ENCODE results near the gene VPS54. TPM values are rescaled to one million over a fixed set of nuclear protein-coding genes. Genes with fewer than 3 reads are reported as not detected.
A peak's percentile ranks its signal among the peaks of the same experiment; 100 is the strongest.

Gene VPS54
- total RNA-seq, 1 donor from 2014 or later, result 17.5 TPM

- Histone ChIP-seq H3K4me1 (ENCODE audit: insufficient read depth, low read length) (peaks cover 20% of the 10 kb centered on the region), H3K9ac (ENCODE audit: low read length) (no peak overlapping the region), H3K36me3 (ENCODE audit: insufficient read depth, low read length) (no peaks in the 10 kb centered on the region), H3K4me2 (ENCODE audit: low read length) (no peak overlapping the region), H4K20me1 (ENCODE audit: insufficient read depth, low read length) (peaks cover 54% of the 10 kb centered on the region), H3K79me2 (ENCODE audit: insufficient read depth, low read length) (peaks cover 95% of the 10 kb centered on the region), H3K9me3 (ENCODE audit: insufficient read depth, low read depth, low read length) (no peaks in the 10 kb centered on the region), H3K27ac (ENCODE audit: low read depth, low read length) (no peak overlapping the region), H3K4me3 (ENCODE audit: insufficient read depth, low read depth, low read length) (no peak overlapping the region), H3K27me3 (ENCODE audit: insufficient read depth, low read length) (no peaks in the 10 kb centered on the region), H2AFZ (ENCODE audit: low read depth, low read length) (no peak overlapping the region)
- Mint-ChIP-seq H3K36me3 (ENCODE audit: low read depth, unreplicated experiment) (peaks cover 6% of the 10 kb centered on the region), H3K9me3 (ENCODE audit: unreplicated experiment) (no peaks in the 10 kb centered on the region), H3K4me3 (ENCODE audit: unreplicated experiment) (peak overlapping the region; percentile 100), H3K27me3 (ENCODE audit: low read depth, unreplicated experiment) (no peaks in the 10 kb centered on the region), H3K27ac (ENCODE audit: unreplicated experiment) (no peak overlapping the region), H3K4me1 (ENCODE audit: low read depth, unreplicated experiment) (peaks cover 45% of the 10 kb centered on the region)
- FAIRE-seq (no peak), DNase-seq (ENCODE audit: low read depth) (no peak)
- TF ChIP-seq, protein P1, sequence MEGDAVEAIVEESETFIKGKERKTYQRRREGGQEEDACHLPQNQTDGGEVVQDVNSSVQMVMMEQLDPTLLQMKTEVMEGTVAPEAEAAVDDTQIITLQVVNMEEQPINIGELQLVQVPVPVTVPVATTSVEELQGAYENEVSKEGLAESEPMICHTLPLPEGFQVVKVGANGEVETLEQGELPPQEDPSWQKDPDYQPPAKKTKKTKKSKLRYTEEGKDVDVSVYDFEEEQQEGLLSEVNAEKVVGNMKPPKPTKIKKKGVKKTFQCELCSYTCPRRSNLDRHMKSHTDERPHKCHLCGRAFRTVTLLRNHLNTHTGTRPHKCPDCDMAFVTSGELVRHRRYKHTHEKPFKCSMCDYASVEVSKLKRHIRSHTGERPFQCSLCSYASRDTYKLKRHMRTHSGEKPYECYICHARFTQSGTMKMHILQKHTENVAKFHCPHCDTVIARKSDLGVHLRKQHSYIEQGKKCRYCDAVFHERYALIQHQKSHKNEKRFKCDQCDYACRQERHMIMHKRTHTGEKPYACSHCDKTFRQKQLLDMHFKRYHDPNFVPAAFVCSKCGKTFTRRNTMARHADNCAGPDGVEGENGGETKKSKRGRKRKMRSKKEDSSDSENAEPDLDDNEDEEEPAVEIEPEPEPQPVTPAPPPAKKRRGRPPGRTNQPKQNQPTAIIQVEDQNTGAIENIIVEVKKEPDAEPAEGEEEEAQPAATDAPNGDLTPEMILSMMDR (IDR thresholded peaks at IDR 0.05; ENCODE audit: insufficient read depth, low read depth, low read length), result no peak
- TF ChIP-seq EZH2 (IDR thresholded peaks at IDR 0.05; ENCODE audit: insufficient read depth, low read length), result no peak
These were observed 172.7 kb downstream of the VPS54 start for GRCh38 chr2:63846487-63846886.

GRCh38 chr2:63845866-63846265, 173.4 kb downstream of the VPS54 start:
- FAIRE-seq (no peak), DNase-seq (ENCODE audit: low read depth) (no peak)
- Mint-ChIP-seq H3K9me3 (ENCODE audit: unreplicated experiment) (no peaks in the 10 kb centered on the region), H3K4me3 (ENCODE audit: unreplicated experiment) (peak overlapping the region; percentile 100), H3K27ac (ENCODE audit: unreplicated experiment) (no peak overlapping the region), H3K36me3 (ENCODE audit: low read depth, unreplicated experiment) (peaks cover 6% of the 10 kb centered on the region), H3K4me1 (ENCODE audit: low read depth, unreplicated experiment) (peaks cover 39% of the 10 kb centered on the region), H3K27me3 (ENCODE audit: low read depth, unreplicated experiment) (no peaks in the 10 kb centered on the region)
- Histone ChIP-seq H4K20me1 (ENCODE audit: insufficient read depth, low read length) (peaks cover 48% of the 10 kb centered on the region), H2AFZ (ENCODE audit: low read depth, low read length) (no peak overlapping the region), H3K9me3 (ENCODE audit: insufficient read depth, low read depth, low read length) (no peaks in the 10 kb centered on the region), H3K36me3 (ENCODE audit: insufficient read depth, low read length) (no peaks in the 10 kb centered on the region), H3K9ac (ENCODE audit: low read length) (no peak overlapping the region), H3K27ac (ENCODE audit: low read depth, low read length) (no peak overlapping the region), H3K4me3 (ENCODE audit: insufficient read depth, low read depth, low read length) (no peak overlapping the region), H3K4me2 (ENCODE audit: low read length) (no peak overlapping the region), H3K79me2 (ENCODE audit: insufficient read depth, low read length) (peaks cover 89% of the 10 kb centered on the region), H3K4me1 (ENCODE audit: insufficient read depth, low read length) (peaks cover 20% of the 10 kb centered on the region), H3K27me3 (ENCODE audit: insufficient read depth, low read length) (no peaks in the 10 kb centered on the region)
- no peak for TF ChIP-seq EZH2 (IDR thresholded peaks at IDR 0.05; ENCODE audit: insufficient read depth, low read length)
- TF ChIP-seq, protein P1 (IDR thresholded peaks at IDR 0.05; ENCODE audit: insufficient read depth, low read depth, low read length), result no peak

DNA sequence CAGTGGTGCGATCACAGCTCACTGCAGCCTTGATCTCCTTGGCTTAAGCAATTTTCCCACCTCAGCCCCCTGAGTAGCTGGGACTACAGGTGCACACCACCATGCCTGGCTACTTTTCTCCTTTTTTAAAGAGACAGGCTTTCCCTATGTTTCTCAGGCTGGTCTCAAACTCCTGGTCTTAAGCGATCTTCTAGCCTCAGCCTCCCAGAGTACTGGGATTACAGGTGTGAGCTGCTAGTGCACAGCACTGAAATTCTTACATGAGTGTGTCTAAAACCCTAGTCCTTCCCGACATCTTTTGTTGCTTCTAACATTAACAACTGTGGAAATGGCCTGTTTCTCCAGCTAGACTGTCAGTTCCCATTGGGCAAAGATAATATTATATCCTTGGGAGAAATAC, 174.6 kb downstream of the VPS54 start:
- TF ChIP-seq EZH2 (IDR thresholded peaks at IDR 0.05; ENCODE audit: insufficient read depth, low read length), result no peak
- TF ChIP-seq, protein P1 (IDR thresholded peaks at IDR 0.05; ENCODE audit: insufficient read depth, low read depth, low read length), result no peak

More for the DNA sequence above, 174.6 kb downstream of the VPS54 start:
- Histone ChIP-seq H3K4me2 (ENCODE audit: low read length) (peak overlapping the region; percentile 92), H3K27me3 (ENCODE audit: insufficient read depth, low read length) (no peaks in the 10 kb centered on the region), H4K20me1 (ENCODE audit: insufficient read depth, low read length) (peaks cover 40% of the 10 kb centered on the region), H3K79me2 (ENCODE audit: insufficient read depth, low read length) (peaks cover 77% of the 10 kb centered on the region), H2AFZ (ENCODE audit: low read depth, low read length) (no peak overlapping the region), H3K9ac (ENCODE audit: low read length) (no peak overlapping the region), H3K36me3 (ENCODE audit: insufficient read depth, low read length) (no peaks in the 10 kb centered on the region), H3K4me3 (ENCODE audit: insufficient read depth, low read depth, low read length) (no peak overlapping the region), H3K9me3 (ENCODE audit: insufficient read depth, low read depth, low read length) (no peaks in the 10 kb centered on the region), H3K27ac (ENCODE audit: low read depth, low read length) (no peak overlapping the region), H3K4me1 (ENCODE audit: insufficient read depth, low read length) (peaks cover 18% of the 10 kb centered on the region)
- FAIRE-seq (no peak), DNase-seq (ENCODE audit: low read depth) (no peak)
- no peaks in the 10 kb centered on the region for H3K27me3 Mint-ChIP-seq (ENCODE audit: low read depth, unreplicated experiment)
- H3K9me3 Mint-ChIP-seq (ENCODE audit: unreplicated experiment), result no peaks in the 10 kb centered on the region
- peak overlapping the region; percentile 100 for H3K4me3 Mint-ChIP-seq (ENCODE audit: unreplicated experiment)
- H3K36me3 Mint-ChIP-seq (ENCODE audit: low read depth, unreplicated experiment), result peaks cover 6% of the 10 kb centered on the region
- peaks cover 45% of the 10 kb centered on the region for H3K4me1 Mint-ChIP-seq (ENCODE audit: low read depth, unreplicated experiment)
- peak overlapping the region; percentile 27 for H3K27ac Mint-ChIP-seq (ENCODE audit: unreplicated experiment)

Measured in astrocyte (in vitro differentiated cells and primary cell).